NCI-H2196 (cell line): ENCODE data around the gene LRIG1.
A peak's percentile ranks its signal among the peaks of the same experiment; 100 is the strongest.

Source experiments
- DNase-seq: peaks from one replicate; lab custom pipeline; 2025; ENCODE audit not compliant: unreplicated experiment; lab: John Stamatoyannopoulos, UW

The LRIG1 gene

GRCh38 chr3:66386925-66387650 lies 113.7 kb downstream of the LRIG1 start:
- DNase-seq, result no peak

- DNase-seq, result no peak
Observed at GRCh38 chr3:66386011-66386924, 114.6 kb downstream of the LRIG1 start.

- no peak for DNase-seq
Observed at GRCh38 chr3:66385066-66385465, 115.8 kb downstream of the LRIG1 start.

GRCh38 chr3:66383998-66384745 lies 116.7 kb downstream of the LRIG1 start:
- no peak for DNase-seq

GRCh38 chr3:66383023-66383422 lies 117.8 kb downstream of the LRIG1 start:
- no peak for DNase-seq

GRCh38 chr3:66382142-66382541 lies 118.7 kb downstream of the LRIG1 start:
- DNase-seq, result no peak

- DNase-seq, result no peak
Observed at GRCh38 chr3:66381626-66382025, 119.2 kb downstream of the LRIG1 start.

GRCh38 chr3:66380200-66380932 lies 120.5 kb downstream of the LRIG1 start:
- no peak for DNase-seq

GRCh38 chr3:66379565-66379964 lies 121.3 kb downstream of the LRIG1 start:
- DNase-seq, result no peak

- no peak for DNase-seq
Observed at GRCh38 chr3:66378256-66378655, 122.6 kb downstream of the LRIG1 start.

- no peak for DNase-seq
Observed at GRCh38 chr3:66377800-66378199, 123.0 kb downstream of the LRIG1 start.

- no peak for DNase-seq
Observed at GRCh38 chr3:66376568-66376967, 124.3 kb downstream of the LRIG1 start.

GRCh38 chr3:66372681-66373350 lies 128.0 kb downstream of the LRIG1 start:
- peak; percentile 19 for DNase-seq

GRCh38 chr3:66371432-66371831 lies 129.4 kb downstream of the LRIG1 start:
- no peak for DNase-seq

- DNase-seq, result no peak
Observed at GRCh38 chr3:66370179-66370578, 130.6 kb downstream of the LRIG1 start.

- DNase-seq, result no peak
Observed at GRCh38 chr3:66367979-66368378, 132.8 kb downstream of the LRIG1 start.

GRCh38 chr3:66366747-66367146 lies 134.1 kb downstream of the LRIG1 start:
- no peak for DNase-seq

- no peak for DNase-seq
Observed at GRCh38 chr3:66365080-66365479, 135.7 kb downstream of the LRIG1 start.

- DNase-seq, result no peak
Observed at GRCh38 chr3:66363148-66363547, 137.7 kb downstream of the LRIG1 start.

GRCh38 chr3:66362541-66362941 lies 138.3 kb downstream of the LRIG1 start:
- DNase-seq, result no peak
